GM12878 (cell line): Measurements from ENCODE around the gene SYNGAP1. TPM values are rescaled to one million over a fixed set of nuclear protein-coding genes. Genes with fewer than 3 reads are reported as not detected.

ENCODE experiments used
- BCL3 ChIP-seq: IDR thresholded peaks from 2 replicates; pipeline ENCODE4 v1.6.1; 2011; ENCODE audit warnings: borderline replicate concordance, low read depth, mild to moderate bottlenecking, moderate library complexity, low read length; ENCODE audit not compliant: insufficient read depth, poor library complexity, severe bottlenecking
- E4F1 ChIP-seq: fragments of 450-650 bp; IDR thresholded peaks from 2 replicates; pipeline ENCODE4 v1.6.1; 2018; ENCODE audit warnings: borderline replicate concordance, mild to moderate bottlenecking; ENCODE audit not compliant: partially characterized antibody
- HDGF ChIP-seq: fragments of 450-650 bp; IDR thresholded peaks from 2 replicates; pipeline ENCODE4 v1.6.1; 2016; ENCODE audit warnings: antibody characterized with exemption
- KDM1A ChIP-seq: fragments of 200-600 bp; sonication (generic); IDR thresholded peaks from 2 replicates; pipeline ENCODE4 v1.6.1; 2016; ENCODE audit warnings: borderline replicate concordance
- USF1 ChIP-seq: IDR thresholded peaks from 2 replicates; pipeline ENCODE4 v1.6.1; 2011; ENCODE audit warnings: borderline replicate concordance, low read depth, mild to moderate bottlenecking, moderate library complexity, mixed read lengths, low read length; ENCODE audit not compliant: insufficient read depth; ENCODE audit errors: extremely low read length
- WRNIP1 ChIP-seq: IDR thresholded peaks from 2 replicates; pipeline ENCODE4 v1.6.1; 2011; ENCODE audit warnings: low read depth, low read length, improper control_type of control experiment, borderline replicate concordance
- YBX1 ChIP-seq: fragments of 450-650 bp; IDR thresholded peaks from 2 replicates; pipeline ENCODE4 v1.6.1; 2016; ENCODE audit warnings: antibody characterized with exemption
- ZBED1 ChIP-seq: IDR thresholded peaks from 2 replicates; pipeline ENCODE4 v1.6.1; 2016; ENCODE audit warnings: borderline replicate concordance
- polyA plus RNA-seq, 11 experiments: library from polyadenylated mRNA; depleted of rRNA in 4 of 11; unstranded in 6 of 11; stranded (reverse) in 5 of 11; fragments of >200 nt; fragmentation: Nextera tagmentation in 4 of 11; fragmentation: Illumina TruSeq in 1 of 11; extraction: Ambion mirVana in 4 of 11; extraction: Trizol in 1 of 11; gene quantifications; 1 replicate in 1 of 11; 2 replicates in 10 of 11; pipeline versions ENCODE4 v1.2.1 to v1.2.3, GENCODE V29; 2011 to 2016; ENCODE audit warnings: inconsistent platforms in 2 of 11, missing spikeins in 2 of 11, low read depth in 1 of 11
- total RNA-seq, 4 experiments: library from RNA; depleted of rRNA in 3 of 4; stranded (reverse); fragments of >200 nt in 3 of 4; fragmentation: Illumina TruSeq in 1 of 4; extraction: Trizol in 1 of 4; gene quantifications; 2 replicates each; pipeline versions ENCODE4 v1.2.1 to v1.2.3, GENCODE V29; 2013 to 2021

SYNGAP1 gene
- total and polyA plus RNA-seq, 10 of the 15 experiments (the other 5 are each of a cell fraction or from before 2014, with no cell fraction given): 0.05 to 9.2 (median 1.2) TPM

- TF ChIP-seq BCL3 (no peak), KDM1A (no peak), ZBED1 (no peak), YBX1 (no peak), HDGF (0 out of 2 replicates have a peak, but pooled peaks have one; percentile 60), WRNIP1 (no peak), E4F1 (no peak), USF1 (no peak)
These were observed 5.2 kb downstream of the SYNGAP1 start (continued) for GRCh38 chr6:33424855-33425667.
